ENCODE data around the gene PTPRN2. TPM values are rescaled to one million over a fixed set of nuclear protein-coding genes. Genes with fewer than 3 reads are reported as not detected.

Gene PTPRN2
- total and polyA plus RNA-seq, 9 of the 15 experiments (the other 6 are each of a cell fraction or from before 2014, with no cell fraction given), result not detected

GRCh38 chr7:157561816-157562410 is 1025.7 kb downstream of the PTPRN2 start (continued):
- TF ChIP-seq, protein P1, sequence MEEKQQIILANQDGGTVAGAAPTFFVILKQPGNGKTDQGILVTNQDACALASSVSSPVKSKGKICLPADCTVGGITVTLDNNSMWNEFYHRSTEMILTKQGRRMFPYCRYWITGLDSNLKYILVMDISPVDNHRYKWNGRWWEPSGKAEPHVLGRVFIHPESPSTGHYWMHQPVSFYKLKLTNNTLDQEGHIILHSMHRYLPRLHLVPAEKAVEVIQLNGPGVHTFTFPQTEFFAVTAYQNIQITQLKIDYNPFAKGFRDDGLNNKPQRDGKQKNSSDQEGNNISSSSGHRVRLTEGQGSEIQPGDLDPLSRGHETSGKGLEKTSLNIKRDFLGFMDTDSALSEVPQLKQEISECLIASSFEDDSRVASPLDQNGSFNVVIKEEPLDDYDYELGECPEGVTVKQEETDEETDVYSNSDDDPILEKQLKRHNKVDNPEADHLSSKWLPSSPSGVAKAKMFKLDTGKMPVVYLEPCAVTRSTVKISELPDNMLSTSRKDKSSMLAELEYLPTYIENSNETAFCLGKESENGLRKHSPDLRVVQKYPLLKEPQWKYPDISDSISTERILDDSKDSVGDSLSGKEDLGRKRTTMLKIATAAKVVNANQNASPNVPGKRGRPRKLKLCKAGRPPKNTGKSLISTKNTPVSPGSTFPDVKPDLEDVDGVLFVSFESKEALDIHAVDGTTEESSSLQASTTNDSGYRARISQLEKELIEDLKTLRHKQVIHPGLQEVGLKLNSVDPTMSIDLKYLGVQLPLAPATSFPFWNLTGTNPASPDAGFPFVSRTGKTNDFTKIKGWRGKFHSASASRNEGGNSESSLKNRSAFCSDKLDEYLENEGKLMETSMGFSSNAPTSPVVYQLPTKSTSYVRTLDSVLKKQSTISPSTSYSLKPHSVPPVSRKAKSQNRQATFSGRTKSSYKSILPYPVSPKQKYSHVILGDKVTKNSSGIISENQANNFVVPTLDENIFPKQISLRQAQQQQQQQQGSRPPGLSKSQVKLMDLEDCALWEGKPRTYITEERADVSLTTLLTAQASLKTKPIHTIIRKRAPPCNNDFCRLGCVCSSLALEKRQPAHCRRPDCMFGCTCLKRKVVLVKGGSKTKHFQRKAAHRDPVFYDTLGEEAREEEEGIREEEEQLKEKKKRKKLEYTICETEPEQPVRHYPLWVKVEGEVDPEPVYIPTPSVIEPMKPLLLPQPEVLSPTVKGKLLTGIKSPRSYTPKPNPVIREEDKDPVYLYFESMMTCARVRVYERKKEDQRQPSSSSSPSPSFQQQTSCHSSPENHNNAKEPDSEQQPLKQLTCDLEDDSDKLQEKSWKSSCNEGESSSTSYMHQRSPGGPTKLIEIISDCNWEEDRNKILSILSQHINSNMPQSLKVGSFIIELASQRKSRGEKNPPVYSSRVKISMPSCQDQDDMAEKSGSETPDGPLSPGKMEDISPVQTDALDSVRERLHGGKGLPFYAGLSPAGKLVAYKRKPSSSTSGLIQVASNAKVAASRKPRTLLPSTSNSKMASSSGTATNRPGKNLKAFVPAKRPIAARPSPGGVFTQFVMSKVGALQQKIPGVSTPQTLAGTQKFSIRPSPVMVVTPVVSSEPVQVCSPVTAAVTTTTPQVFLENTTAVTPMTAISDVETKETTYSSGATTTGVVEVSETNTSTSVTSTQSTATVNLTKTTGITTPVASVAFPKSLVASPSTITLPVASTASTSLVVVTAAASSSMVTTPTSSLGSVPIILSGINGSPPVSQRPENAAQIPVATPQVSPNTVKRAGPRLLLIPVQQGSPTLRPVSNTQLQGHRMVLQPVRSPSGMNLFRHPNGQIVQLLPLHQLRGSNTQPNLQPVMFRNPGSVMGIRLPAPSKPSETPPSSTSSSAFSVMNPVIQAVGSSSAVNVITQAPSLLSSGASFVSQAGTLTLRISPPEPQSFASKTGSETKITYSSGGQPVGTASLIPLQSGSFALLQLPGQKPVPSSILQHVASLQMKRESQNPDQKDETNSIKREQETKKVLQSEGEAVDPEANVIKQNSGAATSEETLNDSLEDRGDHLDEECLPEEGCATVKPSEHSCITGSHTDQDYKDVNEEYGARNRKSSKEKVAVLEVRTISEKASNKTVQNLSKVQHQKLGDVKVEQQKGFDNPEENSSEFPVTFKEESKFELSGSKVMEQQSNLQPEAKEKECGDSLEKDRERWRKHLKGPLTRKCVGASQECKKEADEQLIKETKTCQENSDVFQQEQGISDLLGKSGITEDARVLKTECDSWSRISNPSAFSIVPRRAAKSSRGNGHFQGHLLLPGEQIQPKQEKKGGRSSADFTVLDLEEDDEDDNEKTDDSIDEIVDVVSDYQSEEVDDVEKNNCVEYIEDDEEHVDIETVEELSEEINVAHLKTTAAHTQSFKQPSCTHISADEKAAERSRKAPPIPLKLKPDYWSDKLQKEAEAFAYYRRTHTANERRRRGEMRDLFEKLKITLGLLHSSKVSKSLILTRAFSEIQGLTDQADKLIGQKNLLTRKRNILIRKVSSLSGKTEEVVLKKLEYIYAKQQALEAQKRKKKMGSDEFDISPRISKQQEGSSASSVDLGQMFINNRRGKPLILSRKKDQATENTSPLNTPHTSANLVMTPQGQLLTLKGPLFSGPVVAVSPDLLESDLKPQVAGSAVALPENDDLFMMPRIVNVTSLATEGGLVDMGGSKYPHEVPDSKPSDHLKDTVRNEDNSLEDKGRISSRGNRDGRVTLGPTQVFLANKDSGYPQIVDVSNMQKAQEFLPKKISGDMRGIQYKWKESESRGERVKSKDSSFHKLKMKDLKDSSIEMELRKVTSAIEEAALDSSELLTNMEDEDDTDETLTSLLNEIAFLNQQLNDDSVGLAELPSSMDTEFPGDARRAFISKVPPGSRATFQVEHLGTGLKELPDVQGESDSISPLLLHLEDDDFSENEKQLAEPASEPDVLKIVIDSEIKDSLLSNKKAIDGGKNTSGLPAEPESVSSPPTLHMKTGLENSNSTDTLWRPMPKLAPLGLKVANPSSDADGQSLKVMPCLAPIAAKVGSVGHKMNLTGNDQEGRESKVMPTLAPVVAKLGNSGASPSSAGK (IDR thresholded peaks at IDR 0.05), result no peak
- TF ChIP-seq PHF21A (IDR thresholded peaks at IDR 0.05; ENCODE audit: borderline replicate concordance, low read depth) (no peak), HEY1 (CRISPR knock-in tag; IDR thresholded peaks at IDR 0.05; ENCODE audit: borderline replicate concordance) (no peak)
